HepG2 (cell line): ENCODE data around the gene GPR107. TPM values are rescaled to one million over a fixed set of nuclear protein-coding genes. Genes with fewer than 3 reads are reported as not detected.

ENCODE experiments used
- ATAC-seq: fragments of 200-7000 bp; cut with Tn5 transposase; 3 replicates; pipeline ENCODE4 v1.9.1; 2020; ENCODE audit warnings: mild to moderate bottlenecking, moderate library complexity
- BruUV-seq: library from RNA; stranded (reverse); fragments of 400-500 nt; replicated peaks from 2 replicates; lab custom pipeline; 2021; lab: Mats Ljungman, UMichigan
- CTCF ChIA-PET: fragments of 300-600 bp; formaldehyde crosslinking; extraction: SDS; loops from one replicate; lab custom pipeline; 2021; ENCODE audit warnings: low total read pairs, inconsistent platforms, low intra/inter-chr PET ratio; lab: Yijun Ruan, JAX
- POLR2A ChIA-PET: fragments of 350-600 bp; sonication (Branson Sonifier 250); formaldehyde crosslinking; loops from one replicate; lab custom pipeline; 2020; ENCODE audit warnings: antibody characterized with exemption, inconsistent platforms; lab: Yijun Ruan, JAX
- DNase-seq: peaks from one replicate; pipeline ENCODE4 v3.0.0-alpha.2; 2015; ENCODE audit warnings: low spot score
- FAIRE-seq: peaks from 3 replicates; lab custom pipeline; 2011; peaks lifted over from hg19 to GRCh38; lab: Jason Lieb, UNC
- H2AFZ ChIP-seq: one replicate; pipeline ENCODE4 v1.6.1; 2011; ENCODE audit warnings: low read length, inconsistent platforms
- H3K27ac ChIP-seq: fragments of 300-600 bp; 3 replicates; pipeline ENCODE4 v1.8.0; 2011; ENCODE audit warnings: mixed run types, mild to moderate bottlenecking, mixed read lengths, low read length, inconsistent platforms; ENCODE audit not compliant: insufficient read depth; ENCODE audit errors: extremely low read length
- H3K27me3 ChIP-seq, 2 experiments: fragments of 200-600 bp in 1 of 2; 2 replicates in 1 of 2; 3 replicates in 1 of 2; pipeline versions ENCODE4 v1.6.0 to v1.8.0; 2011; ENCODE audit warnings: low read length in 2 of 2, mild to moderate bottlenecking in 2 of 2, moderate library complexity in 2 of 2, inconsistent platforms in 1 of 2; ENCODE audit not compliant: insufficient read depth in 2 of 2, control insufficient read depth in 1 of 2
- H3K36me3 ChIP-seq, 2 experiments: fragments of 200-600 bp in 1 of 2; replicated peaks in 1 of 2; 2 replicates in 1 of 2; 3 replicates in 1 of 2; pipeline versions ENCODE4 v1.5.1 to v1.8.0; 2011; ENCODE audit warnings: low read length in 2 of 2, inconsistent platforms in 1 of 2; ENCODE audit not compliant: insufficient read depth in 2 of 2, control insufficient read depth in 1 of 2
- H3K4me1 ChIP-seq: 2 replicates; pipeline ENCODE4 v1.5.1; 2012; ENCODE audit warnings: low read length, inconsistent platforms; ENCODE audit not compliant: insufficient read depth
- H3K4me2 ChIP-seq: 2 replicates; pipeline ENCODE4 v1.6.0; 2011; ENCODE audit warnings: low read depth, low read length, inconsistent platforms
- H3K4me3 ChIP-seq, 3 experiments: fragments of 200-600 bp in 1 of 3; sonication (generic), shearing (Covaris generic) in 1 of 3; replicated peaks in 1 of 3; 2 replicates each; pipeline ENCODE4 v1.5.1; 2011 to 2016; ENCODE audit warnings: low read length in 3 of 3, inconsistent platforms in 2 of 3, low read depth in 2 of 3, mild to moderate bottlenecking in 2 of 3, control low read depth in 1 of 3, mixed read lengths in 1 of 3; ENCODE audit not compliant: insufficient read depth in 1 of 3
- H3K79me2 ChIP-seq: one replicate; pipeline ENCODE4 v1.6.1; 2011; ENCODE audit warnings: low read length, inconsistent platforms; ENCODE audit not compliant: insufficient read depth
- H3K9ac ChIP-seq: 2 replicates; pipeline ENCODE4 v1.6.0; 2011; ENCODE audit warnings: mild to moderate bottlenecking, low read depth, low read length, inconsistent platforms; ENCODE audit not compliant: insufficient read depth
- H3K9me3 ChIP-seq: 2 replicates; pipeline ENCODE4 v1.5.1; 2012; ENCODE audit warnings: mild to moderate bottlenecking, low read length
- H4K20me1 ChIP-seq: 2 replicates; pipeline ENCODE4 v1.6.0; 2011; ENCODE audit warnings: inconsistent platforms, mild to moderate bottlenecking, low read length, moderate library complexity; ENCODE audit not compliant: insufficient read depth
- CTCF ChIP-seq: sonication (generic); formaldehyde crosslinking; IDR thresholded peaks from 2 replicates; pipeline ENCODE4 v1.5.0; 2020; ENCODE audit warnings: mild to moderate bottlenecking, missing genetic modification reagents, moderate library complexity
- HINFP ChIP-seq: sonication (generic); formaldehyde crosslinking; IDR thresholded peaks from 2 replicates; pipeline ENCODE4 v1.4.0; 2020; ENCODE audit warnings: low read depth, mild to moderate bottlenecking, missing genetic modification reagents
- SMC3 ChIP-seq: IDR thresholded peaks from 2 replicates; pipeline ENCODE4 v1.6.1; 2011; ENCODE audit warnings: low read length, improper control_type of control experiment
- SOX5 ChIP-seq: IDR thresholded peaks from 2 replicates; pipeline ENCODE4 v1.6.1; 2016; ENCODE audit warnings: borderline replicate concordance
- STAG1 ChIP-seq: sonication (generic); formaldehyde crosslinking; IDR thresholded peaks from 2 replicates; pipeline ENCODE4 v1.4.0; 2020; ENCODE audit warnings: missing genetic modification reagents
- TFAP4 ChIP-seq: sonication (generic); IDR thresholded peaks from 2 replicates; pipeline ENCODE4 v1.6.1; 2016; ENCODE audit warnings: low read depth, borderline replicate concordance
- WIZ ChIP-seq: sonication (generic); formaldehyde crosslinking; IDR thresholded peaks from 2 replicates; pipeline ENCODE4 v1.5.1; 2020; ENCODE audit warnings: mild to moderate bottlenecking, missing genetic modification reagents
- ZNF740 ChIP-seq: sonication (generic); formaldehyde crosslinking; IDR thresholded peaks from 2 replicates; pipeline ENCODE4 v1.4.0; 2020; ENCODE audit warnings: missing genetic modification reagents
- WGBS: methylation state at CpG from one replicate; pipeline ENCODE4 v1.1.6; 2017; ENCODE audit warnings: low lambda C conversion rate; 5-methylcytosine and 5-hydroxymethylcytosine counted together
- in situ Hi-C: cut with HindIII; loops from 2 replicates; pipeline ENCODE4 v1.10.0; 2017; ENCODE audit warnings: low pct_unique_long_range_greater_than_20kb; ENCODE audit not compliant: extremely low pct_ligation_motif_present
- intact Hi-C: fragments of 100-400 bp; cut with micrococcal nuclease; formaldehyde crosslinking; loops from one replicate; pipeline ENCODE4 v1.10.0; 2022; ENCODE audit not compliant: unreplicated experiment
- polyA plus RNA-seq, 8 experiments: library from polyadenylated mRNA; depleted of rRNA in 3 of 8; stranded (reverse) in 7 of 8; unstranded in 1 of 8; fragments of >200 nt; fragmentation: Illumina TruSeq in 4 of 8; extraction: Trizol in 4 of 8; gene quantifications; 2 replicates each; pipeline versions ENCODE4 v1.2.1 to v1.2.3, GENCODE V29; 2011 to 2016; ENCODE audit warnings: low read depth in 4 of 8, missing spikeins in 1 of 8, mixed read lengths in 1 of 8; ENCODE audit not compliant: insufficient read depth in 1 of 8
- total RNA-seq, 5 experiments: library from RNA; depleted of rRNA; stranded (reverse); fragments of >200 nt; fragmentation: Illumina TruSeq; extraction: Trizol; gene quantifications; 2 replicates each; pipeline ENCODE4 v1.2.3, GENCODE V29; 2016; ENCODE audit warnings: low read depth in 1 of 5

The GPR107 gene
- total and polyA plus RNA-seq, 2 of the 13 experiments (the other 11 are each of a cell fraction or from before 2014, with no cell fraction given) = 22.5 to 24.4 TPM

GRCh38 chr9:130107234-130107861, 53.6 kb downstream of the GPR107 start:
- ATAC-seq = peak; percentile 86
- FAIRE-seq = peak; percentile 86
- H3K4me3 ChIP-seq = no peak overlapping the region
- H3K36me3 ChIP-seq = peaks cover 24 to 56% of the 10 kb centered on the region in 2 experiments
- H3K27me3 ChIP-seq = no peaks in the 10 kb centered on the region
- DNase-seq = peak; percentile 55
- BruUV-seq = no TSS peak
- no peaks in the 10 kb centered on the region for H3K9me3 ChIP-seq
- no peak overlapping the region for H2AFZ ChIP-seq
- ChIA-PET POLR2A (no interaction called here), CTCF (interaction anchor here (0.7 to 2.7 kb wide), 4 partner anchors 129 to 236 kb away, joined by 3 to 30 read pairs (median 4); no protein-coding TSS in a partner anchor)
- peaks cover 5% of the 10 kb centered on the region; the same call in 1 of the 2 replicates for H4K20me1 ChIP-seq
- no peaks in the 10 kb centered on the region for H3K4me1 ChIP-seq
- TF ChIP-seq ZNF740 (CRISPR knock-in tag) = peak; percentile 95
- TF ChIP-seq HINFP (CRISPR knock-in tag) = no peak
- no peak for TF ChIP-seq WIZ
- TF ChIP-seq STAG1 (CRISPR knock-in tag) = peak; percentile 88
- peak; percentile 83 for TF ChIP-seq CTCF (CRISPR knock-in tag)
- no peak for TF ChIP-seq SOX5 (CRISPR knock-in tag)
- no peak for TF ChIP-seq TFAP4
- peak; percentile 85 for TF ChIP-seq SMC3
- H3K4me2 ChIP-seq = no peak overlapping the region
- in situ Hi-C loops = loop anchor here (10.0 kb wide), 1 partner anchor 223 kb away; no protein-coding TSS in a partner anchor
- H3K9ac ChIP-seq = no peak overlapping the region
- H3K27ac ChIP-seq = no peak overlapping the region
- no peaks in the 10 kb centered on the region for H3K79me2 ChIP-seq
- intact Hi-C loops = loop anchor here (1.0 kb wide), 1 partner anchor 129 kb away; no protein-coding TSS in a partner anchor
- WGBS = 58% methylated on average over 10 of the region's 10 CpGs
